Peyer's patch (tissue), 4 donors: ENCODE results near the gene CENPX.

Experiments used
- CTCF ChIP-seq, 6 experiments: fragments of 450-650 bp in 4 of 6; fragments of 200-600 bp in 2 of 6; sonication (generic) in 1 of 6; IDR thresholded peaks; one replicate each; pipeline ENCODE4 v1.5.1; 2017 to 2019; ENCODE audit warnings: antibody characterized with exemption in 6 of 6, mild to moderate bottlenecking in 3 of 6, moderate library complexity in 1 of 6
- POLR2A ChIP-seq, 2 donors: fragments of 450-650 bp; IDR thresholded peaks; one replicate each; pipeline ENCODE4 v1.5.1; 2017; ENCODE audit warnings: antibody characterized with exemption in 2 of 2, mild to moderate bottlenecking in 2 of 2, moderate library complexity in 2 of 2

GRCh38 chr17:82043507-82043906 is 20.8 kb upstream of the CENPX start:
- TF ChIP-seq CTCF (IDR thresholded peaks at IDR 0.05) (no peak), POLR2A (IDR thresholded peaks at IDR 0.05) (no peak)
